RWPE2 (cell line): Measurements from ENCODE around the gene EIF4E.

ENCODE experiments used
- ATAC-seq: fragments of 200-7000 bp; cut with Tn5 transposase; 3 replicates; pipeline ENCODE4 v1.9.1; 2021; ENCODE audit warnings: low read depth
- DNase-seq: peaks from one replicate; pipeline ENCODE4 v3.0.0-alpha.2; 2020; ENCODE audit warnings: low spot score
- H3K27ac ChIP-seq: fragments of 450-650 bp; 2 replicates; pipeline ENCODE4 v1.5.1; 2017; ENCODE audit warnings: mild to moderate bottlenecking; ENCODE audit not compliant: poor library complexity, severe bottlenecking
- H3K27me3 ChIP-seq: fragments of 250-450 bp; sonication (Bioruptor Pico); 2 replicates; pipeline ENCODE4 v1.5.1; 2021; ENCODE audit warnings: mild to moderate bottlenecking, moderate library complexity; ENCODE audit not compliant: insufficient read depth, poor library complexity, severe bottlenecking
- H3K36me3 ChIP-seq: fragments of 250-450 bp; sonication (Bioruptor Pico); 2 replicates; pipeline ENCODE4 v1.5.1; 2020; ENCODE audit warnings: low read depth, mild to moderate bottlenecking, moderate library complexity
- H3K4me1 ChIP-seq: fragments of 250-450 bp; sonication (Bioruptor Pico); 2 replicates; pipeline ENCODE4 v1.5.1; 2021; ENCODE audit warnings: mild to moderate bottlenecking, moderate library complexity; ENCODE audit not compliant: insufficient read depth, poor library complexity, severe bottlenecking
- H3K4me3 ChIP-seq: fragments of 250-450 bp; sonication (Bioruptor Pico); 2 replicates; pipeline ENCODE4 v1.5.1; 2021; ENCODE audit warnings: mild to moderate bottlenecking, moderate library complexity; ENCODE audit not compliant: severe bottlenecking
- H3K9me3 ChIP-seq: fragments of 250-450 bp; sonication (Bioruptor Pico); 2 replicates; pipeline ENCODE4 v1.5.1; 2021; ENCODE audit warnings: mild to moderate bottlenecking, moderate library complexity; ENCODE audit not compliant: severe bottlenecking
- CTCF ChIP-seq: fragments of 450-650 bp; IDR thresholded peaks from one replicate; pipeline ENCODE4 v1.5.1; 2017; ENCODE audit warnings: mild to moderate bottlenecking, moderate library complexity; ENCODE audit not compliant: poor library complexity, severe bottlenecking

The EIF4E gene

GRCh38 chr4:98958065-98958464, 29.1 kb upstream of the EIF4E start:
- DNase-seq (no peak), ATAC-seq (no peak)
- no peak overlapping the region for H3K4me3 ChIP-seq

GRCh38 chr4:98955229-98955628, 26.3 kb upstream of the EIF4E start:
- no peaks in the 10 kb centered on the region for H3K4me1 ChIP-seq
- DNase-seq (no peak), ATAC-seq (no peak)
- TF ChIP-seq CTCF = no peak
- no peaks in the 10 kb centered on the region for H3K9me3 ChIP-seq
- H3K4me3 ChIP-seq = no peak overlapping the region
- H3K27me3 ChIP-seq = no peaks in the 10 kb centered on the region
- no peaks in the 10 kb centered on the region for H3K36me3 ChIP-seq
- H3K27ac ChIP-seq = no peak overlapping the region

More at GRCh38 chr4:98958065-98958464, 29.1 kb upstream of the EIF4E start:
- no peaks in the 10 kb centered on the region for H3K9me3 ChIP-seq
- no peak overlapping the region for H3K27ac ChIP-seq
- H3K27me3 ChIP-seq = no peaks in the 10 kb centered on the region
- TF ChIP-seq CTCF = no peak
- no peaks in the 10 kb centered on the region for H3K36me3 ChIP-seq
- H3K4me1 ChIP-seq = peaks cover 3% of the 10 kb centered on the region

GRCh38 chr4:98951710-98952109, 22.8 kb upstream of the EIF4E start:
- no peak for ATAC-seq
- no peak overlapping the region for H3K27ac ChIP-seq
- no peak for TF ChIP-seq CTCF
- H3K9me3 ChIP-seq = no peaks in the 10 kb centered on the region
- H3K27me3 ChIP-seq = no peaks in the 10 kb centered on the region
- no peak overlapping the region for H3K4me3 ChIP-seq
- no peaks in the 10 kb centered on the region for H3K36me3 ChIP-seq
- no peaks in the 10 kb centered on the region for H3K4me1 ChIP-seq
- no peak for DNase-seq

GRCh38 chr4:98950925-98951324, 22.0 kb upstream of the EIF4E start:
- H3K36me3 ChIP-seq = no peaks in the 10 kb centered on the region
- no peak overlapping the region for H3K27ac ChIP-seq
- peak; percentile 21; the same call in 1 of the 3 replicates for ATAC-seq
- no peaks in the 10 kb centered on the region for H3K4me1 ChIP-seq
- DNase-seq = no peak
- H3K27me3 ChIP-seq = no peaks in the 10 kb centered on the region
- no peak overlapping the region for H3K4me3 ChIP-seq
- no peaks in the 10 kb centered on the region for H3K9me3 ChIP-seq
- no peak for TF ChIP-seq CTCF

- no peaks in the 10 kb centered on the region for H3K4me1 ChIP-seq
- H3K27me3 ChIP-seq = no peaks in the 10 kb centered on the region
- TF ChIP-seq CTCF = no peak
- ATAC-seq = no peak; the same call in 2 of the 3 replicates
- no peak for DNase-seq
- H3K36me3 ChIP-seq = no peaks in the 10 kb centered on the region
- no peak overlapping the region for H3K27ac ChIP-seq
- H3K4me3 ChIP-seq = no peak overlapping the region
- no peaks in the 10 kb centered on the region for H3K9me3 ChIP-seq
These were observed 17.4 kb upstream of the EIF4E start for GRCh38 chr4:98946359-98946758.
